BE2C (cell line): Measurements from ENCODE around the gene ANKRD27.

Experiments used
- DNase-seq: peaks from one replicate; pipeline ENCODE4 v3.0.0-alpha.2; 2020
- H3K27me3 ChIP-seq: fragments of 250-450 bp; sonication (Bioruptor Pico); 2 replicates; pipeline ENCODE4 v1.5.1; 2020; ENCODE audit warnings: mild to moderate bottlenecking
- H3K36me3 ChIP-seq: fragments of 250-450 bp; sonication (Bioruptor Pico); 2 replicates; pipeline ENCODE4 v1.5.1; 2020; ENCODE audit warnings: mild to moderate bottlenecking
- H3K4me1 ChIP-seq: fragments of 250-450 bp; sonication (Bioruptor Pico); 2 replicates; pipeline ENCODE4 v1.5.1; 2020
- H3K4me3 ChIP-seq: 2 replicates; pipeline ENCODE4 v1.5.1; 2011; ENCODE audit warnings: low read depth, low read length
- H3K9me3 ChIP-seq: fragments of 250-450 bp; sonication (Bioruptor Pico); 2 replicates; pipeline ENCODE4 v1.5.1; 2020
- CTCF ChIP-seq: IDR thresholded peaks from 2 replicates; pipeline ENCODE4 v1.5.1; 2012; ENCODE audit warnings: mild to moderate bottlenecking, low read depth, low read length

ANKRD27 gene

GRCh38 chr19:32605544-32605943 is 69.4 kb downstream of the ANKRD27 start:
- Histone ChIP-seq H3K4me3 (no peak overlapping the region), H3K4me1 (no peaks in the 10 kb centered on the region), H3K9me3 (no peaks in the 10 kb centered on the region), H3K36me3 (peaks cover 28% of the 10 kb centered on the region), H3K27me3 (no peaks in the 10 kb centered on the region)
- no peak for TF ChIP-seq CTCF
- no peak for DNase-seq

GRCh38 chr19:32603961-32604360 is 71.0 kb downstream of the ANKRD27 start:
- no peaks in the 10 kb centered on the region for H3K27me3 ChIP-seq
- no peaks in the 10 kb centered on the region for H3K4me1 ChIP-seq
- no peak for DNase-seq
- no peak for TF ChIP-seq CTCF
- H3K4me3 ChIP-seq: no peak overlapping the region
- H3K36me3 ChIP-seq: peaks cover 33% of the 10 kb centered on the region
- H3K9me3 ChIP-seq: no peaks in the 10 kb centered on the region

GRCh38 chr19:32599736-32600157 is 75.2 kb downstream of the ANKRD27 start:
- Histone ChIP-seq H3K9me3 (no peaks in the 10 kb centered on the region), H3K4me3 (no peak overlapping the region), H3K36me3 (peaks cover 45% of the 10 kb centered on the region), H3K27me3 (no peaks in the 10 kb centered on the region), H3K4me1 (no peaks in the 10 kb centered on the region)
- TF ChIP-seq CTCF: peak; percentile 83
- DNase-seq: peak; percentile 41

- no peak for TF ChIP-seq CTCF
- Histone ChIP-seq H3K4me1 (no peaks in the 10 kb centered on the region), H3K27me3 (no peaks in the 10 kb centered on the region), H3K36me3 (peaks cover 49% of the 10 kb centered on the region), H3K9me3 (no peaks in the 10 kb centered on the region), H3K4me3 (no peak overlapping the region)
- no peak for DNase-seq
Observed at GRCh38 chr19:32599258-32599657, 75.7 kb downstream of the ANKRD27 start.

GRCh38 chr19:32598022-32598421 is 77.0 kb downstream of the ANKRD27 start:
- peaks cover 47% of the 10 kb centered on the region for H3K36me3 ChIP-seq
- no peak for DNase-seq

GRCh38 chr19:32595491-32595890 is 79.5 kb downstream of the ANKRD27 start:
- H3K9me3 ChIP-seq: no peaks in the 10 kb centered on the region
- H3K27me3 ChIP-seq: no peaks in the 10 kb centered on the region
- H3K36me3 ChIP-seq: peaks cover 56% of the 10 kb centered on the region
- TF ChIP-seq CTCF: no peak
- no peak overlapping the region for H3K4me3 ChIP-seq
- no peak for DNase-seq
- H3K4me1 ChIP-seq: no peaks in the 10 kb centered on the region

More at GRCh38 chr19:32598022-32598421, 77.0 kb downstream of the ANKRD27 start:
- Histone ChIP-seq H3K27me3 (no peaks in the 10 kb centered on the region), H3K9me3 (no peaks in the 10 kb centered on the region), H3K4me3 (no peak overlapping the region), H3K4me1 (no peaks in the 10 kb centered on the region)
- no peak for TF ChIP-seq CTCF
